Tongue (tissue), 1 donor: Measurements from ENCODE around the gene TRIM65. TPM values are rescaled to one million over a fixed set of nuclear protein-coding genes. Genes with fewer than 3 reads are reported as not detected.

Experiments
- total RNA-seq: library from RNA; depleted of rRNA; stranded (reverse); fragments of >200 nt; gene quantifications from one replicate; pipeline ENCODE4 v1.2.3, GENCODE V29; 2014

TRIM65 gene
- total RNA-seq, 1 donor from 2014 or later = 25.8 TPM

Other genes with a start within 250 kb of the TRIM65 start
- gene RECQL5, start 229.8 kb downstream of the TRIM65 start, total RNA-seq = 21.5 TPM
- gene SAP30BP, start 229.6 kb downstream of the TRIM65 start, total RNA-seq = 57.0 TPM
- gene ITGB4, start 175.5 kb downstream of the TRIM65 start, total RNA-seq = 48.2 TPM
- gene GALK1, start 131.8 kb downstream of the TRIM65 start, total RNA-seq = 17.6 TPM
- 16.9 TPM for gene UNK, start 112.1 kb downstream of the TRIM65 start, total RNA-seq
- gene UNC13D, start 52.5 kb downstream of the TRIM65 start, total RNA-seq = 82.3 TPM
- gene WBP2, start 41.6 kb downstream of the TRIM65 start, total RNA-seq = 22.9 TPM
- gene TRIM47, start 18.4 kb downstream of the TRIM65 start, total RNA-seq = 54.2 TPM
- gene MRPL38, start 7.9 kb upstream of the TRIM65 start, total RNA-seq = 62.1 TPM
- gene FBF1, start 44.1 kb upstream of the TRIM65 start, total RNA-seq = 9.8 TPM
- 33.8 TPM for gene ACOX1, start 82.2 kb upstream of the TRIM65 start, total RNA-seq
- gene TEN1, start 82.3 kb upstream of the TRIM65 start, total RNA-seq = 13.4 TPM
- gene CDK3, start 103.9 kb upstream of the TRIM65 start, total RNA-seq = 7.2 TPM
- 42.3 TPM for gene EVPL, start 130.4 kb upstream of the TRIM65 start, total RNA-seq
- gene SRP68, start 175.6 kb upstream of the TRIM65 start, total RNA-seq = 50.0 TPM
- gene GALR2, start 177.8 kb upstream of the TRIM65 start, total RNA-seq = not detected
- gene ZACN, start 182.2 kb upstream of the TRIM65 start, total RNA-seq = not detected
- gene EXOC7, start 206.8 kb upstream of the TRIM65 start, total RNA-seq = 81.2 TPM
- gene FOXJ1, start 244.3 kb upstream of the TRIM65 start, total RNA-seq = 0.51 TPM